Endothelial cell of umbilical vein (primary cell): ENCODE results near the gene KYNU. TPM values are rescaled to one million over a fixed set of nuclear protein-coding genes. Genes with fewer than 3 reads are reported as not detected.

ENCODE experiments used
- BruUV-seq: library from RNA; stranded (reverse); fragments of 400-500 nt; replicated peaks from 2 replicates; lab custom pipeline; 2021; lab: Mats Ljungman, UMichigan
- CTCF ChIA-PET: fragments of 300-600, 350-600 bp; sonication (Branson Sonifier 250); formaldehyde crosslinking; loops from one replicate; lab custom pipeline; 2021; ENCODE audit warnings: antibody characterized with exemption, inconsistent platforms; lab: Charles Lee
- POLR2A ChIA-PET: fragments of 300-600, 350-600 bp; sonication (Branson Sonifier 250); formaldehyde crosslinking; loops from one replicate; lab custom pipeline; 2021; ENCODE audit warnings: antibody characterized with exemption, inconsistent platforms; lab: Charles Lee
- DNase-seq: peaks from one replicate; pipeline ENCODE4 v3.0.0-alpha.2; 2011; ENCODE audit warnings: low read depth, low spot score
- FAIRE-seq: peaks from 2 replicates; lab custom pipeline; 2011; peaks lifted over from hg19 to GRCh38; lab: Jason Lieb, UNC
- H2AFZ ChIP-seq: 2 replicates; pipeline ENCODE4 v1.6.0; 2012; ENCODE audit warnings: low read depth, low read length, control low read depth, inconsistent platforms
- H3K27ac ChIP-seq: 2 replicates; pipeline ENCODE4 v1.5.1; 2011; ENCODE audit warnings: low read depth, mild to moderate bottlenecking, control low read depth, low read length, moderate library complexity; ENCODE audit not compliant: insufficient read depth
- H3K27me3 ChIP-seq, 2 experiments: 2 replicates each; pipeline versions ENCODE4 v1.6.0 to v1.6.1; 2011; ENCODE audit warnings: low read length in 2 of 2, mixed read lengths in 1 of 2; ENCODE audit not compliant: control insufficient read depth in 2 of 2, insufficient read depth in 2 of 2
- H3K36me3 ChIP-seq, 2 experiments: 2 replicates in 1 of 2; 3 replicates in 1 of 2; pipeline ENCODE4 v1.5.1; 2011; ENCODE audit warnings: low read length in 2 of 2, mild to moderate bottlenecking in 1 of 2, moderate library complexity in 1 of 2; ENCODE audit not compliant: control insufficient read depth in 2 of 2, insufficient read depth in 2 of 2; ENCODE audit errors: extremely low read depth in 1 of 2
- H3K4me1 ChIP-seq: 3 replicates; pipeline ENCODE4 v1.5.1; 2011; ENCODE audit warnings: mild to moderate bottlenecking, low read length; ENCODE audit not compliant: control insufficient read depth, insufficient read depth; ENCODE audit errors: extremely low read depth
- H3K4me2 ChIP-seq: 2 replicates; pipeline ENCODE4 v1.6.1; 2011; ENCODE audit warnings: low read length, control low read depth, mixed read lengths; ENCODE audit not compliant: insufficient read depth
- H3K4me3 ChIP-seq, 3 experiments: fragments of 200-600 bp in 1 of 3; sonication (generic), shearing (Covaris generic) in 1 of 3; replicated peaks in 1 of 3; 2 replicates each; pipeline ENCODE4 v1.5.1; 2011 to 2016; ENCODE audit warnings: control low read depth in 3 of 3, low read length in 3 of 3, mild to moderate bottlenecking in 2 of 3, inconsistent platforms in 1 of 3, low read depth in 1 of 3, moderate library complexity in 1 of 3; ENCODE audit not compliant: insufficient read depth in 1 of 3
- H3K79me2 ChIP-seq: 2 replicates; pipeline ENCODE4 v1.6.0; 2012; ENCODE audit warnings: low read length, inconsistent platforms; ENCODE audit not compliant: control insufficient read depth, insufficient read depth
- H3K9ac ChIP-seq: replicated peaks from 2 replicates; pipeline ENCODE3; 2011; ENCODE audit warnings: low read length, control low read depth; ENCODE audit not compliant: insufficient read depth; ENCODE audit errors: extremely low read depth
- H3K9me1 ChIP-seq: replicated peaks from 3 replicates; pipeline ENCODE4 v1.6.0; 2011; ENCODE audit warnings: mild to moderate bottlenecking, low read length; ENCODE audit not compliant: control insufficient read depth, insufficient read depth; ENCODE audit errors: extremely low read depth
- H3K9me3 ChIP-seq: replicated peaks from 2 replicates; pipeline ENCODE4 v1.5.1; 2012; ENCODE audit warnings: low read length, inconsistent platforms; ENCODE audit not compliant: control insufficient read depth, insufficient read depth
- H4K20me1 ChIP-seq: replicated peaks from 2 replicates; pipeline ENCODE3; 2011; ENCODE audit warnings: mild to moderate bottlenecking, low read length; ENCODE audit not compliant: control insufficient read depth, insufficient read depth; ENCODE audit errors: extremely low read depth
- EZH2 ChIP-seq: IDR thresholded peaks from 2 replicates; pipeline ENCODE4 v1.6.1; 2012; ENCODE audit warnings: borderline replicate concordance, low read depth, mild to moderate bottlenecking, moderate library complexity, low read length, inconsistent platforms; ENCODE audit not compliant: severe bottlenecking
- FOS ChIP-seq: IDR thresholded peaks from 2 replicates; pipeline ENCODE4 v1.6.1; 2011; ENCODE audit warnings: mild to moderate bottlenecking, low read length, moderate library complexity, borderline replicate concordance; ENCODE audit not compliant: insufficient read depth
- GATA2 ChIP-seq: IDR thresholded peaks from 2 replicates; pipeline ENCODE4 v1.7.0; 2011; ENCODE audit warnings: low read depth, mild to moderate bottlenecking, moderate library complexity, mixed read lengths, low read length; ENCODE audit not compliant: insufficient read length, insufficient read depth
- MYC ChIP-seq: IDR thresholded peaks from one replicate; pipeline ENCODE4 v1.6.1; 2011; ENCODE audit warnings: mild to moderate bottlenecking, low read depth, low read length
- POLR2A ChIP-seq: IDR thresholded peaks from 2 replicates; pipeline ENCODE4 v1.6.1; 2012; ENCODE audit warnings: low read depth, mild to moderate bottlenecking, control low read depth, low read length
- POLR2AphosphoS5 ChIP-seq: IDR thresholded peaks from 2 replicates; pipeline ENCODE4 v1.6.1; 2012; ENCODE audit warnings: low read depth, mild to moderate bottlenecking, control low read depth, low read length, moderate library complexity; ENCODE audit not compliant: insufficient read depth
- dilution Hi-C: fragments of 300-500 bp; cut with MboI; formaldehyde crosslinking; loops from one replicate; pipeline ENCODE4 v1.15.0; 2019; ENCODE audit warnings: low sequenced_read_pairs; ENCODE audit not compliant: extremely low pct_ligation_motif_present
- intact Hi-C: fragments of 100-400 bp; cut with micrococcal nuclease; formaldehyde crosslinking; loops from one replicate; pipeline ENCODE4 v1.10.0; 2022
- polyA plus RNA-seq, 4 experiments: library from polyadenylated mRNA; depleted of rRNA in 3 of 4; stranded (reverse) in 3 of 4; unstranded in 1 of 4; fragments of >200 nt; gene quantifications; 2 replicates each; pipeline versions ENCODE4 v1.2.1 to v1.2.3, GENCODE V29; 2011 to 2012; ENCODE audit warnings: missing spikeins in 1 of 4
- total RNA-seq: library from RNA; stranded (reverse); gene quantifications from 2 replicates; pipeline ENCODE4 v1.2.3, GENCODE V29; 2021
- TF ChIP-seq, protein P1 (sequence below), 2 donors: IDR thresholded peaks; 1 replicate in 1 of 2; 2 replicates in 1 of 2; pipeline ENCODE4 v1.5.1; 2011; ENCODE audit warnings: low read length in 2 of 2, mild to moderate bottlenecking in 2 of 2, moderate library complexity in 2 of 2, control low read depth in 1 of 2, inconsistent platforms in 1 of 2, low read depth in 1 of 2; ENCODE audit not compliant: insufficient read depth in 1 of 2; ENCODE audit errors: extremely low read depth in 1 of 2

KYNU gene
- total and polyA plus RNA-seq, 2 donors (not counting 3 experiments of a cell fraction or from before 2014, with no cell fraction given): 0.04 TPM; not detected in 1

DNA sequence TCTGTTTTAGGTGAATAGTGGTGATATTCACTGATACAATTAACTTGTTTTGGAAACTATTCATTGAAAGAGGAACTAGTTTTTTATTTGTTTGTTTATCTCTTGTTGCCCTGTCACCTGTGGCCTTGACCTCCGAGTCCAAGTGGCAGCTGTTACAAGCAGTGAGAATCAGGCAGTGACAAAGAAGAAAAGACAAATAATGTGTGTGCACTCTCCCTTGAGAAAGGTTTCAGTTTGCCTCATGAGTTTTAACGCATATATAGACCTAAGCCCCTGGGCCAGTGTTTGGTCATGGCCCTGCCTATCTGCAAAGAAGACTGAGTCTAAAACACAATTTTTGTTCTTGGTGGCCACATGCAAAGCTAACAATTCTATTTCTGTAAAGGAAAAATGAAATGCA lies 15.3 kb downstream of the KYNU start:
- FAIRE-seq (no peak), DNase-seq (no peak)
- Histone ChIP-seq H3K27me3 (no peaks in the 10 kb centered on the region), H3K79me2 (no peaks in the 10 kb centered on the region), H3K9ac (no peak overlapping the region), H3K36me3 (no peaks in the 10 kb centered on the region), H3K4me1 (no peaks in the 10 kb centered on the region), H3K4me2 (no peak overlapping the region), H4K20me1 (no peaks in the 10 kb centered on the region), H3K4me3 (no peak overlapping the region), H3K9me3 (no peaks in the 10 kb centered on the region), H2AFZ (no peak overlapping the region), H3K9me1 (no peaks in the 10 kb centered on the region), H3K27ac (no peak overlapping the region)
- dilution Hi-C loops (no loop called here), intact Hi-C loops (no loop called here)
- no TSS peak for BruUV-seq
- ChIA-PET POLR2A (no interaction called here), CTCF (no interaction called here)
- TF ChIP-seq MYC: no peak
- no peak for TF ChIP-seq FOS
- no peak for TF ChIP-seq EZH2
- TF ChIP-seq POLR2A: no peak
- no peak for TF ChIP-seq GATA2
- no peak for TF ChIP-seq POLR2AphosphoS5
- TF ChIP-seq, protein P1, sequence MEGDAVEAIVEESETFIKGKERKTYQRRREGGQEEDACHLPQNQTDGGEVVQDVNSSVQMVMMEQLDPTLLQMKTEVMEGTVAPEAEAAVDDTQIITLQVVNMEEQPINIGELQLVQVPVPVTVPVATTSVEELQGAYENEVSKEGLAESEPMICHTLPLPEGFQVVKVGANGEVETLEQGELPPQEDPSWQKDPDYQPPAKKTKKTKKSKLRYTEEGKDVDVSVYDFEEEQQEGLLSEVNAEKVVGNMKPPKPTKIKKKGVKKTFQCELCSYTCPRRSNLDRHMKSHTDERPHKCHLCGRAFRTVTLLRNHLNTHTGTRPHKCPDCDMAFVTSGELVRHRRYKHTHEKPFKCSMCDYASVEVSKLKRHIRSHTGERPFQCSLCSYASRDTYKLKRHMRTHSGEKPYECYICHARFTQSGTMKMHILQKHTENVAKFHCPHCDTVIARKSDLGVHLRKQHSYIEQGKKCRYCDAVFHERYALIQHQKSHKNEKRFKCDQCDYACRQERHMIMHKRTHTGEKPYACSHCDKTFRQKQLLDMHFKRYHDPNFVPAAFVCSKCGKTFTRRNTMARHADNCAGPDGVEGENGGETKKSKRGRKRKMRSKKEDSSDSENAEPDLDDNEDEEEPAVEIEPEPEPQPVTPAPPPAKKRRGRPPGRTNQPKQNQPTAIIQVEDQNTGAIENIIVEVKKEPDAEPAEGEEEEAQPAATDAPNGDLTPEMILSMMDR (IDR thresholded peaks at IDR 0.05; ENCODE audit: extremely low read depth in 1 of 2, insufficient read depth in 1 of 2, low read depth in 1 of 2, low read length in 2 of 2): no peak
